ENCODE measurements around the gene FAM193B.

The FAM193B gene

GRCh38 chr5:177595026-177595585 lies 40.7 kb upstream of the FAM193B start:
- TF ChIP-seq, protein P1, sequence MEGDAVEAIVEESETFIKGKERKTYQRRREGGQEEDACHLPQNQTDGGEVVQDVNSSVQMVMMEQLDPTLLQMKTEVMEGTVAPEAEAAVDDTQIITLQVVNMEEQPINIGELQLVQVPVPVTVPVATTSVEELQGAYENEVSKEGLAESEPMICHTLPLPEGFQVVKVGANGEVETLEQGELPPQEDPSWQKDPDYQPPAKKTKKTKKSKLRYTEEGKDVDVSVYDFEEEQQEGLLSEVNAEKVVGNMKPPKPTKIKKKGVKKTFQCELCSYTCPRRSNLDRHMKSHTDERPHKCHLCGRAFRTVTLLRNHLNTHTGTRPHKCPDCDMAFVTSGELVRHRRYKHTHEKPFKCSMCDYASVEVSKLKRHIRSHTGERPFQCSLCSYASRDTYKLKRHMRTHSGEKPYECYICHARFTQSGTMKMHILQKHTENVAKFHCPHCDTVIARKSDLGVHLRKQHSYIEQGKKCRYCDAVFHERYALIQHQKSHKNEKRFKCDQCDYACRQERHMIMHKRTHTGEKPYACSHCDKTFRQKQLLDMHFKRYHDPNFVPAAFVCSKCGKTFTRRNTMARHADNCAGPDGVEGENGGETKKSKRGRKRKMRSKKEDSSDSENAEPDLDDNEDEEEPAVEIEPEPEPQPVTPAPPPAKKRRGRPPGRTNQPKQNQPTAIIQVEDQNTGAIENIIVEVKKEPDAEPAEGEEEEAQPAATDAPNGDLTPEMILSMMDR (IDR thresholded peaks at IDR 0.05; ENCODE audit: control extremely low read depth, extremely low read depth, low read depth, missing control alignments) = no peak
- POLR2A ChIA-PET = no interaction called here
- CTCF ChIA-PET = interaction anchor here (1.5 kb wide), 1 partner anchor 12 kb away, joined by 7 read pairs; no protein-coding TSS in a partner anchor
- DNase-seq (ENCODE audit: extremely low spot score) = no peak

GRCh38 chr5:177594071-177594470 lies 39.7 kb upstream of the FAM193B start:
- TF ChIP-seq, protein P1 (IDR thresholded peaks at IDR 0.05; ENCODE audit: control extremely low read depth, extremely low read depth, low read depth, missing control alignments) = no peak
- no peak for DNase-seq (ENCODE audit: extremely low spot score)
- ChIA-PET CTCF (interaction anchor here (1.0 to 2.5 kb wide), 2 partner anchors 14 to 37 kb away, joined by 3 to 11 read pairs; no protein-coding TSS in a partner anchor), POLR2A (no interaction called here)

DNA sequence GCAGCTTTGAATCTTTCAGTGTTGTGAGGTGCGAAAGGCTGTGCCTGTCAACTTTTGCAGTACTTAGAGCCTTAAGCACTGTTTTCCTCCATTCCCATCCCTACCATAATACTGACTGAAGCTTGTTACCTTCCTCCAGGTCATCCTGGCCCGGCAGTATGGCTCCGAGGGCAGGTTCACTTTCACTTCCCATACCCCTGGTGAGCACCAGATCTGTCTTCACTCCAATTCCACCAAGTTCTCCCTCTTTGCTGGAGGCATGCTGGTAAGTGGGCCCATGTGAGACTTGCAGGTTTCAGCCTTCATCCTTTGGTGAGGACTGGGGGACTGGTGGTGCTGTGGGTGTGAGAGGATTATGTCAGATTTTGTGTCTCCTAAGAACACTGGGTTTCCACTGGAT lies 39.1 kb upstream of the FAM193B start:
- TF ChIP-seq, protein P1 (IDR thresholded peaks at IDR 0.05; ENCODE audit: control extremely low read depth, extremely low read depth, low read depth, missing control alignments) = no peak
- ChIA-PET POLR2A (no interaction called here), CTCF (interaction anchor here (1.0 to 2.5 kb wide), 3 partner anchors 14 to 37 kb away, joined by 3 to 11 read pairs (median 5); no protein-coding TSS in a partner anchor)
- no peak for DNase-seq (ENCODE audit: extremely low spot score)

DNA sequence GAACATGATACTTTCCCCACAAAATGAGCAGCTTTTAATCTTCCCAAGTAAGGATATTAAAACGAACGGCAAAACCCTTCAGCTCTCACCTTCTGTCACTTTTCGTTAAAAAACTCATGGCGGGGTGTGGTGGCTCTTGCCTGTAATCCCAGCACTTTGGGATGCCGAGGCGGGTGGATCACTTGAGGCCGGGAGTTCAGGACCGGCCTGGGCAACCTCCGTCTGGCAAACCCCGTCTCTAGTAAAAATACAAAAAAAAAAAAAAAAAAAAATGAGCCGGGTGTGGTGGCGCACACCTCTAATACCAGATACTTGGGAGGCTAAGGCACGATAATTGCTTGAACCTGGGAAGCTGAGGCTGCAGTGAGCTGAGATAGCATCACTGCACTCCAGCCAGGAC lies 38.5 kb upstream of the FAM193B start:
- ChIA-PET CTCF (interaction anchor here (0.9 to 2.5 kb wide), 6 partner anchors 8 to 139 kb away, joined by 3 to 11 read pairs (median 4); no protein-coding TSS in a partner anchor), POLR2A (interaction anchor here (0.6 kb wide), 1 partner anchor 565 kb away, joined by 3 read pairs; no protein-coding TSS in a partner anchor)
- DNase-seq (ENCODE audit: extremely low spot score) = no peak
- TF ChIP-seq, protein P1 (IDR thresholded peaks at IDR 0.05; ENCODE audit: control extremely low read depth, extremely low read depth, low read depth, missing control alignments) = no peak

- CTCF ChIA-PET = interaction anchor here (0.9 to 2.5 kb wide), 8 partner anchors 9 to 138 kb away, joined by 3 to 11 read pairs (median 3); no protein-coding TSS in a partner anchor
- peak; percentile 94 for DNase-seq (ENCODE audit: extremely low spot score)
- POLR2A ChIA-PET = interaction anchor here (0.6 kb wide), 2 partner anchors 99 to 566 kb away, joined by 3 to 8 read pairs; no protein-coding TSS in a partner anchor
Measured at GRCh38 chr5:177592010-177592834, 37.9 kb upstream of the FAM193B start, which contains the start of gene TMED9. TMED9 (plus strand) TSS chr5:177592203; CDS start chr5:177592215, 12 bp downstream.

GRCh38 chr5:177591690-177592009 lies 37.3 kb upstream of the FAM193B start:
- ChIA-PET POLR2A (interaction anchor here (0.6 kb wide), 1 partner anchor 98 kb away, joined by 8 read pairs; no protein-coding TSS in a partner anchor), CTCF (interaction anchor here (1.0 to 2.5 kb wide), 6 partner anchors 11 to 138 kb away, joined by 3 to 11 read pairs (median 3); no protein-coding TSS in a partner anchor)
- no peak for DNase-seq (ENCODE audit: extremely low spot score)
- TF ChIP-seq, protein P1 (IDR thresholded peaks at IDR 0.05; ENCODE audit: control extremely low read depth, extremely low read depth, low read depth, missing control alignments) = no peak

More at GRCh38 chr5:177592010-177592834, 37.9 kb upstream of the FAM193B start, which contains the start of gene TMED9:
- TF ChIP-seq, protein P1 (IDR thresholded peaks at IDR 0.05; ENCODE audit: control extremely low read depth, extremely low read depth, low read depth, missing control alignments) = no peak
